ENCODE measurements around the gene SLAMF6. TPM values are rescaled to one million over a fixed set of nuclear protein-coding genes. Genes with fewer than 3 reads are reported as not detected.
"Not testable (repeated sequence)": the region's sequence is repeated elsewhere in the genome, so short reads cannot be mapped to it uniquely, and the experiment has no call there.

Gene SLAMF6
- total RNA-seq, 4 donors from 2014 or later = 0.19 to 1.4 (median 0.87) TPM

DNA sequence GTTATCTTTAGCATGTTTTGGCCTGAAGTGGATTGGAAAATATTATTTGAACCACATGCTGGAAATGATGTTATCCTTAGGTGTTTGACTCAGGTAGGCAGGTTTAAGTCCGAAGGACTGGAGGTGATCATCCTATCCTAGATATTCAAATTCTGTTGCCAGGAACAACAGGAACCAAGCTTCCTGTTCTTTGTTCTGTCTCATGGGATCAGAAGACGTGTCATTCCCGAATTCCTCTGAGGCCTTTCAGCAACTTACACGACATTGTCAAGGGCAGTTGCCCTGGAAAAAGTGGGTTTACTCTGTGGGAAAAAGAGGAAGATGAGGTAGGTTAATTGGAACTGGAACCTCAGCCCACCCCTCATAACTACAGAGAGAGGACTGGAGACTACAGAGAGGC, 36.6 kb downstream of the SLAMF6 start:
- Histone ChIP-seq H3K4me3 (no peak overlapping the region), H3K36me3 (no peaks in the 10 kb centered on the region), H3K9me3 (no peaks in the 10 kb centered on the region), H3K4me1 (no peaks in the 10 kb centered on the region), H3K27ac (replicated peaks in 1 of 4) (no peak overlapping the region), H3K27me3 (peaks cover 0 to 4% (median 0%) of the 10 kb centered on the region in 4 donors)
- intact Hi-C loops (cut with DNase I) = no loop called here
- no peak for DNase-seq (ENCODE audit: extremely low spot score)
- TF ChIP-seq, protein P1, sequence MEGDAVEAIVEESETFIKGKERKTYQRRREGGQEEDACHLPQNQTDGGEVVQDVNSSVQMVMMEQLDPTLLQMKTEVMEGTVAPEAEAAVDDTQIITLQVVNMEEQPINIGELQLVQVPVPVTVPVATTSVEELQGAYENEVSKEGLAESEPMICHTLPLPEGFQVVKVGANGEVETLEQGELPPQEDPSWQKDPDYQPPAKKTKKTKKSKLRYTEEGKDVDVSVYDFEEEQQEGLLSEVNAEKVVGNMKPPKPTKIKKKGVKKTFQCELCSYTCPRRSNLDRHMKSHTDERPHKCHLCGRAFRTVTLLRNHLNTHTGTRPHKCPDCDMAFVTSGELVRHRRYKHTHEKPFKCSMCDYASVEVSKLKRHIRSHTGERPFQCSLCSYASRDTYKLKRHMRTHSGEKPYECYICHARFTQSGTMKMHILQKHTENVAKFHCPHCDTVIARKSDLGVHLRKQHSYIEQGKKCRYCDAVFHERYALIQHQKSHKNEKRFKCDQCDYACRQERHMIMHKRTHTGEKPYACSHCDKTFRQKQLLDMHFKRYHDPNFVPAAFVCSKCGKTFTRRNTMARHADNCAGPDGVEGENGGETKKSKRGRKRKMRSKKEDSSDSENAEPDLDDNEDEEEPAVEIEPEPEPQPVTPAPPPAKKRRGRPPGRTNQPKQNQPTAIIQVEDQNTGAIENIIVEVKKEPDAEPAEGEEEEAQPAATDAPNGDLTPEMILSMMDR (IDR thresholded peaks at IDR 0.05) = no peak
- WGBS = 60% methylated on average over 4 of the region's 4 CpGs

GRCh38 chr1:160483505-160484185, 39.4 kb downstream of the SLAMF6 start:
- WGBS = 81% methylated on average over 2 of the region's 2 CpGs

DNA sequence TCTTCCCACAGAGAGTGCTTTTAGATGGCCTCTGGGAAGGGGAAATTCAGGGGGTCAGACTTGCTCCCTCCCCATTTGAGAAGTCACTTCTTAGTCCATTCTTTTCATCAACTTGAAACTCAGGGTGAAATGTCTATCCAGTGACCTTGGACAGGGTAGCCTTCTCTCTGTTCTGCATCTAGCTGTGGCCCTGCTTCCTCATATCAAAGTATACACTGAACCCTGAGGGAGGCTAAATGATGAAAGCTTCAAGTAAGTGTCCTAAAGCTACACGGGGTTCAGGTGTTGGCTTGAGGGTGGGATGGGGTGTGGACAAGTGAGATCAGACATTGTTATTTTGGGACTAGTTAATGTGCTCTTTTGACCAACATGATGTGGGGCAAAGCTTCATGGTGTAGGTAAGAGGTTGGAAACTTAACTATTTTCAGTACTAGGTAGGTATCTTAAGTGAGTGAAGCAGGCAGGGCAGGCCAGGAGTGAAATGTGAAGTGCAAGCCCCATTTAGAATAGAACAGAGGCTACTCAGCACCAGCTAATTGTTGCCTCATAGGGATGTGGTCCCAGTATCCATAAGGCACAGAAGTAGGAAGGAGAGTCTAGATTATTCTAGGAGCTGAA, 41.0 kb downstream of the SLAMF6 start:
- 67% methylated on average over 1 of the region's 1 CpG for WGBS
- Histone ChIP-seq H3K4me1 (no peaks in the 10 kb centered on the region), H3K9me3 (no peaks in the 10 kb centered on the region), H3K27me3 (peaks cover 0 to 4% (median 0%) of the 10 kb centered on the region in 4 donors), H3K36me3 (no peaks in the 10 kb centered on the region), H3K27ac (replicated peaks in 1 of 4) (no peak overlapping the region), H3K4me3 (no peak overlapping the region)
- intact Hi-C loops (cut with DNase I) = no loop called here
- TF ChIP-seq, protein P1 (IDR thresholded peaks at IDR 0.05) = no peak
- TF ChIP-seq POLR2AphosphoS5 (IDR thresholded peaks at IDR 0.05) = no peak
- TF ChIP-seq POLR2A (IDR thresholded peaks at IDR 0.05; ENCODE audit: low read depth) = no peak
- no peak for TF ChIP-seq EP300 (IDR thresholded peaks at IDR 0.05)
- DNase-seq (ENCODE audit: extremely low spot score) = no peak

More at GRCh38 chr1:160483505-160484185, 39.4 kb downstream of the SLAMF6 start:
- Histone ChIP-seq H3K9me3 (no peaks in the 10 kb centered on the region), H3K27me3 (peaks cover 0 to 4% (median 0%) of the 10 kb centered on the region in 4 donors), H3K36me3 (no peaks in the 10 kb centered on the region), H3K4me3 (no peak overlapping the region), H3K4me1 (no peaks in the 10 kb centered on the region), H3K27ac (replicated peaks in 1 of 4) (no peak overlapping the region)
- TF ChIP-seq EP300 (IDR thresholded peaks at IDR 0.05) (no peak), POLR2A (IDR thresholded peaks at IDR 0.05; ENCODE audit: low read depth) (no peak), POLR2AphosphoS5 (IDR thresholded peaks at IDR 0.05) (no peak)
- TF ChIP-seq, protein P1 (IDR thresholded peaks at IDR 0.05) = no peak
- no peak for DNase-seq (ENCODE audit: extremely low spot score)
- intact Hi-C loops (cut with DNase I) = no loop called here

- H3K9me3 ChIP-seq; H3K4me3 ChIP-seq; DNase-seq (ENCODE audit: extremely low spot score); H3K36me3 ChIP-seq; intact Hi-C loops (cut with DNase I); H3K27ac ChIP-seq (replicated peaks in 1 of 4); H3K4me1 ChIP-seq; H3K27me3 ChIP-seq: not testable (repeated sequence)
- 94% methylated on average over 5 of the region's 7 CpGs for WGBS
Observed at GRCh38 chr1:160480781-160481180, 42.3 kb downstream of the SLAMF6 start.

GRCh38 chr1:160479091-160479490, 44.0 kb downstream of the SLAMF6 start:
- WGBS = 78% methylated on average over 6 of the region's 6 CpGs
- H3K27ac ChIP-seq (replicated peaks in 1 of 4); H3K36me3 ChIP-seq; H3K9me3 ChIP-seq; H3K27me3 ChIP-seq; intact Hi-C loops (cut with DNase I); H3K4me1 ChIP-seq; DNase-seq (ENCODE audit: extremely low spot score); H3K4me3 ChIP-seq: not testable (repeated sequence)

Data from esophagus muscularis mucosa (tissue), 4 donors.